Measurements from ENCODE around the gene ARL6IP6.

DNA sequence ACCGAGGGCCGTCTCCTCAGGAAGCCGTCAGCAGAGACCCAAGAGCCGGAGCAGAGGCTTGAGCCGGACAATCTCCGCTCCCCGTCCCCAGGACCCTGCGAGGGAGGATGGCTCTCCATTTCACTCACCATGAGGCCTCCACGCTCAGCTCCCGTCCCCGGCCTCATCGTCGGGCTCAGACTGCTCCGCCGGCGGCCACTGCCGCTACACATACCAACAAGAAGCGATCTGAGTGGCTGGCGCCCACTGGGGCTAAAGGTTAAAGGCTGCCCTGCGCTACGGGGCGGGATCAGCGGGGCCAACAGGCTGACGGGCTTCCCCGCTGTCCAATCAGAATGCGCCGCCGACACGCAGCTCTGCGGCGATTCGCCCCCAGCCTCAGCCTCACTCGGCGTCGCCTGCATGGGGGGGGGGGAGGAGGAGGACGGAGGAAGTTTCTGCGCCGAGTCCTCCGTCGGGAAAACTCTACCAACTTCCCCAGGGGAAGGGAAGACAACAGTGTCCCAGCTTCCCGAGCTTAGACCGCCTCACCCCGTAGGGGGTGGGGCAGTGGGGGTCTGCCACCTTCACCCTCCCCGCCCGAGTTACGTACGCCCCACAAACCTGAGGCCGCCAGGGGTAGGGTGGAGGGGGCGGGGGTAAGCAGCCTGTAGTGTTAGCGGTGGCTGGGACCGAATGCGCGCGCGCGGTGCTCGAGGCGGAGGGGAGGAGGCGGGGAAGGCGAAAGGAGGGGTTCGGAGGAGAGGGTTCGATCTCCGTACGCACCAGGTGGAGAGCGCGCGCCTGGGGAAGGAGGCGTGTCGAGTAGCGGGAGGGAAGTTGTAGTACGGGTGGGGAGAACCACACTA lies 968 bp upstream of the ARL6IP6 start, which contains the start of gene PRPF40A:
- TF ChIP-seq CTCF (IDR thresholded peaks at IDR 0.05) (peak in 1 of 4 experiments; percentile 15), POLR2AphosphoS5 (IDR thresholded peaks at IDR 0.05) (peak; percentile 98), POLR2A (IDR thresholded peaks at IDR 0.05) (peak; percentile 78)
